Right lobe of liver (tissue), 4 donors: ENCODE measurements around the gene DERA.

Source experiments
- CTCF ChIP-seq, 4 donors: fragments of 200-600 bp in 3 of 4; fragments of 450-650 bp in 1 of 4; IDR thresholded peaks; one replicate each; pipeline versions ENCODE4 v1.5.1 to v1.8.0; 2016 to 2022; ENCODE audit warnings: antibody characterized with exemption in 4 of 4, mild to moderate bottlenecking in 2 of 4
- POLR2A ChIP-seq: fragments of 450-650 bp; IDR thresholded peaks from one replicate; pipeline ENCODE4 v1.6.1; 2017; ENCODE audit warnings: antibody characterized with exemption, mild to moderate bottlenecking
- donor health status: DM: no; HTN: no; CAD: no.
- donor health status: DM: no; HTN: no; CAD: no.
- donor health status: DM: no; HTN: yes; CAD: no.

- TF ChIP-seq CTCF (IDR thresholded peaks at IDR 0.05): peak in 3 of 4 donors; percentile 13 to 36 (median 19)
- no peak for TF ChIP-seq POLR2A
Measured at GRCh38 chr12:15892645-15893259, 18.4 kb upstream of the DERA start.
